HG03565 (cell line): Measurements from ENCODE around the gene P3R3URF.
A peak's percentile ranks its signal among the peaks of the same experiment; 100 is the strongest.

Experiments
- ATAC-seq: cut with Tn5 transposase; IDR thresholded peaks from one replicate; pipeline ENCODE4 v1.9.1; 2021; ENCODE audit warnings: mild to moderate bottlenecking, moderate library complexity; ENCODE audit not compliant: unreplicated experiment

P3R3URF gene

DNA sequence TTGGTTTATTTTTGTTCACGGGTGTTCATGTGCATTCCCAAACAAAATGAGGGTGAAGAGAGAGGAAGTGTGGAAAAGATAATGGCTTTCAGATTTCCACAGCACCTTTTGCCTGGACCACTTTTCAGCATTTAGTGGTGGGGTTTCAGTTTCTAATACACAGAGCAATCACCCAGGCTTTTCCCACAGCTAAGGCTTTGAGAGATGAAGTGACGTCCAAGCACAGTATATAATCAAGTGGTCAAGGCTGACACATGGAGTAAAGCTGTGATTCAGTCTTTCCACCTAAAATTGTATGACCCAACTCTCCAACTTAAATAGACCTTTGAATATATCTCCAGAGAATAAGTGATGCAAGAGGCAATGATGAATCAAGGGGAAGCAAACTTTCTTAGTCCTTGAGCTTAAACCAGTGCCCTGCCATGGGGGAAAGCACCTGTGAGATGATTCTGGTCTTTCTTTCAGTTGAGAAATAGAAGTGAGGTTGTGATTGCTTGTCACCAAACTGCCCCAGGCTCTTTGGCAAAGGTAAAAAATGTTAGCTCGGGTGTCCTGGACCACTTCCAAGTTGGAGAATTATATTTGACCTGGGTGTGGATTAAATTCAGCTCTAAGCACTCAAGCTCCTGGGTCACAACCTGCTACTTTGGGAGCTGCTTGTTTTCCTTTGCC is 41.5 kb downstream of the P3R3URF start:
- no peak for ATAC-seq

DNA sequence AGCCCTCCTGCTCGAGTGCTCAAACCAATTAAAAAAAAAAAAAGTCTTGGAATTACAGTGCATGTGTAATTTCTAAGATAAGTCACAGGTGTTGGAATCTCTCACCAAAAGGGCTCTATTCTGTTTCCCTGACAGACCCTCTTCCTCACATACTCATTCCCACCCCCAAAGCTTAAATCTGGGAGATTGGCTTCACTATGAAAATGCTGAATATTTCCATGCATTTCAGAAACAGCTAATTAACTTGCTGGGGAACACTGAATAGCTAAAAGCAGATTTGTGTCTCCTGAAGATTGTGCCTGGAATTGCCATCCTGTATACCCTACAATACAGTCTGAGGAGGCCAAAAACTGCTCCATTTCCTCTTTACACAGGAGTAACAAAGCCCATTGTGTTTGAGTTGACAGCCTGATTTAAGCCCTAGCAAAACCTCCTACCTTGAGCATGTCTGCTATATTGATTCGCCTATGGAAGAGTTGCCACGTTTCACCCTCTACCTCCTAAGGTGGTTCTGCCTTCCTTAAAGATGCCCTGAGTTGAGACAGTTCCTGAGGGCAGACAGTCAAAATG is 42.4 kb downstream of the P3R3URF start:
- ATAC-seq, result no peak

DNA sequence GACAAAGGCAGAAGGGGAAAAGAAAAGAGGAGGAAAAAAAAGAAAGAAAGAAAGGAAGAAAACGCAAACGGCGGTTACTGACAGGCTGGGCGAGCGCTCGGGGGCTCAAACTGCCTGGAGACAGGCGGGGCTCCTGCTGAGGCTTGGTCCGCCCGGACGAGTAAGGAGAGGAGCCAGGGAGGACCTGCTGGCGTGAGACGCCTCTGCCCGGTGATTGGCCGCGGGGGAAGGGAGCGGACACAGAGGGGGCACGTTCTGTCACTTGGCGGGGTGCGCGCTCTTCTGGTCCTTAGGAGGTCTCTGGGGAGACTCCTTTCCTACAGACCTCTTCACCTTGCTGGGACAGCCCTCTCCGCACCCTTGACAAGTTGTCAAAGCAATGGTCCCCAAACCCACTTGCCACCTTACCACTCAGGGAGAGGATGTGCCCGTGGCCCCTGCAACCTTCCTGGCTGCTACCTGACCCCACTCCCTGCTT is 43.1 kb downstream of the P3R3URF start:
- peak; percentile 20 for ATAC-seq

DNA sequence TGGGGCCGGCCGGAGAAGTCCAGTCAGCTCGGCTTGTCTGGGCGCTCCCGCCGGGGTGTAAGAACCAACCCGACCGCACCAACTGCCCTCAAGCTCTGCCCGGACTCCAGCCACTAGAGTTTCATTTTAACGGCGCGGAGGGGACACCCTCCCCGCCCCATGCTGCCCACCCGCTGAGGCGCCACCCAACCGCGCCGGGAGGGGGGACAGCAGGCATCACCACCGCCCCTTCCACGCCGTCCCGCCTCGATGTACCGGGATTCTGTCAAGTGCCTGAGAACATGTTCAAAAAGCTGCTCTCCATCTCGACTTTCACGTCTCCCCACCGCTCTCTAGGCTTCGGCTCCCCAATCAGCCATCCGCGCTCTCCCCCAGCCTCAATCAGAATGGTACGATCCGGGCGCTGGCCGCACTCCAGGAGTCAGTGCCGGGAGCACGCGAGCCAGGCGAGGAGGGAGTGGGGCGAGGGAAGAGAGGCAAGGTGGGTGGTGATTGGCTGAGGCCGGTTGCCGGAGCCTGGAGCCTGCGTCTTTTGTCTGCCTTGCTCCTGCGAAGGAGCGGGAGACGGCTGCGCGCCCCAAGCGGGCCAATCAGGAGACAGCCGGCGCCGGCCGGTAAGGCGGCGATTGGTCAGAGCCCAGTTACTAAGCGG is 43.6 kb downstream of the P3R3URF start, which contains the start of gene PIK3R3:
TSS of gene PIK3R3 (minus strand) at position 101 of the 652 bp plus-strand sequence. CDS start 677 bp downstream, outside the sequence.
- peak; percentile 83 for ATAC-seq

DNA sequence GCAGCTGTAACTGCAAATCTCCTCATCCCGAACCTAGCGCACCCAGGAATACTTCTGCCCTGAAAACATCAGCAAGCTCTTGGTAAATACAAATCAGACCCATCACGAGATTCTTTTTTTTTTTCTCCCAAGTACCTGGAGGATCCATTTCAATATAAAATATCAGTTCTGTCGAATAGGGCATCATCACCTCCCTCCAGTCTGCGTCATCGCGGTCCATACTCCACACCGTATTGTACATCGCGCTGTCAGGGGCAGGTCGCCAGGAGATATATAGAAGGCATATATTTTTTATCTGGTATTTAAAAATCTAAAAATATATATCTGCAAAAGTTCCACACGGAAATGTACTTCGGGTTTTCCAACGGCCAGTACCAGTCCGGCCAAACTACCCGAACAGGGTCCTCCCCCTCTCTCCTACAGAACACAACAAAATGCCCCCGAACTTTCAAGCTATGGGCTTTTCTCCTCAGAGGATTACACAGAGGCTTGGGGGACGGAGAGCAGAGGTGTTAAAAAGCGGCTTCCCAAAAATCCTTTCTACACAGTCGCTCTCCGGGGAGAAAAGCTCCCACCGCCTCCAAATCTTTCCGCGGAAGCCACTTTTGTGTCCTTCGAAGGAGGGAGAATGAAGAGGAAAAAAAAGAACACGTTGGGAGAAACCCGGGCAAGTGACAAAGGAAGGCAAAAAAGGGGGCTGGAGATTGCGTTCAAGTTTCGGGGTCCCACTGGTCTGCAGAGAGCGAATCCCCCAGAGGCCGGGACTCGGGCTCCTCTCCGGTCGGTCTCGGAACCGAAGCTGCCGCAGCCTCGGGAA is 44.4 kb downstream of the P3R3URF start:
- no peak for ATAC-seq

DNA sequence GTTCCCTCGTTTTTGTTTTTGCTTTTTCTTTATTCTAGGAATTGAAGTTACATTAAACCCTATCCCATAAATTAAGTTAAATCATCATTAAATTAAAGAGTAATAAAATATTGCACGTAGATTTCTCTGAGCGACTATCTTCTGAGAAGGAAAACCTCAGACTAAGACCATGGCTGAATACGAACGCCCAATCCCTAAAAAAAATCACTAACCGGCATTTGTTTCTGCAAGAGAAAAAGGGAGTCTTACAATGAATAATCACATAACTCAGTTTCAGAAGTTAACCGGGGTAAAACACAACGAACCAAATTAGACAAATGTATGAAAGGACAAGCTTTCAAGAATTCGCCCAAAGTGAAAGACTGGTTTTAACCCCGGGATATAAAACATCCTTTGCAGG is 45.2 kb downstream of the P3R3URF start:
- no peak for ATAC-seq

DNA sequence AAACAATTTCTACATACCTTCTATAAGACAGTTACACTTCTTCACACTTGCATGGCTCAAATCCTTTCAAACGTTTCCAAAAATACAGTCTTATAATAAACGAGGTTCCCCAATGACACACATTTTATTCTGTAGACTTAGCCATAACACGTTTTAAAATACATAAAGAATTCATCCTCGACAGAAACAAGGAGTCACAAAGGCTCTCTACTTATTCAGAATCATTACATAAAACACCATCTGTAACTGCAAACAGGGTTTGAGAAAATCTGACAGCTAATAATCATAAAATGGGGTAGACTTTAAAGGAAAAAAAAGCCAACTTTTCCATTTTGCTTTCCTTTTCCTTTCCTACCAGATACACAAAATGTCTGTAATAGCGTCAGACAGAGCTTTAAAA is 45.7 kb downstream of the P3R3URF start:
- ATAC-seq, result no peak

DNA sequence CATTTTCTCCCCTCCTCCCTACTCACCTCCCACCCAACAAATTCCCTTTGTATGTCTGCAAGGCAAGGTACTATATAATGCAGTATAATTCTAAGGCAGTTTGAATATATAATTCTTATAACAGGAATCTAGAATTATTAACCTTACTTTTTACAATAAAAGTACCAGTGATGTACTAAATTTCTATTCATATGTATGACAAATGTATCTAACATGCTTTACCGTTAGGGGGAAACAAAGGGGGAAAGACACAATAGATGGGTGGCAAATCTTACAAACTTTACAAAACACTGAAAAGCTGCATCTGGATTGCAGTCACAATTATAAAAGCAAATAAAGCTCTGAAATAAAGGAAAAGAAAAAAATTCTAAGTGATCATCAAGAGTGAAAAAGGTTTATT is 46.2 kb downstream of the P3R3URF start:
- no peak for ATAC-seq

DNA sequence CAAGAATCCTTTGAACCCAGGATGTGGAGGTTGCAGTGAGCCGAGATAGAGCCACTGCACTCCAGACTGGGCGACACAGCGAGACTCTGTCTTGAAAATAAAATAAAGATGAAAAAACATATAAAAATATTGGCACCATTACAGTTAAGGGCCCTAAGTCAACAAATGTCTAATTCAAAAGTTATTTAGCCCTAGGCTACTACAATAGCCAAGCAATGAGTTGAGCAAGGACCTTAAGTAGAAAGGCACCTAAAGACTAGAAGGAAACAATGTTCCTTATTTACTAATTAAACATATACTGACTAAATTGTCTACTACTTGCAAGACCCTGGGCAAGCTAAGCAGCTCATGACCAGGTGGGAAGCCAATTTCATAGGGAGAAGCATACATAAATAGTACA is 47.9 kb downstream of the P3R3URF start:
- ATAC-seq, result no peak
